PFSK-1 (cell line): Measurements from ENCODE around the gene RNF26.

Experiments
- FOXP2 ChIP-seq: optimal IDR thresholded peaks from 2 replicates; pipeline ENCODE3; 2011; ENCODE audit warnings: borderline replicate concordance, control low read depth, inconsistent platforms; ENCODE audit not compliant: insufficient read depth; ENCODE audit errors: extremely low read length, extremely low read depth
- POLR2AphosphoS5 ChIP-seq: IDR thresholded peaks from 2 replicates; pipeline ENCODE4 v1.6.1; 2012; ENCODE audit warnings: low read depth, mild to moderate bottlenecking, control low read depth, low read length, moderate library complexity
- REST ChIP-seq, 2 experiments: IDR thresholded peaks; 2 replicates each; pipeline versions ENCODE4 v1.6.1 to v1.8.0; 2011 to 2012; ENCODE audit warnings: low read depth in 2 of 2, low read length in 2 of 2, control low read depth in 1 of 2, inconsistent platforms in 1 of 2, mild to moderate bottlenecking in 1 of 2, moderate library complexity in 1 of 2; ENCODE audit not compliant: insufficient read depth in 1 of 2
- SIN3A ChIP-seq: IDR thresholded peaks from 2 replicates; pipeline ENCODE4 v1.6.1; 2012; ENCODE audit warnings: mild to moderate bottlenecking, low read length, moderate library complexity, borderline replicate concordance; ENCODE audit not compliant: insufficient read depth
- TAF1 ChIP-seq: IDR thresholded peaks from 2 replicates; pipeline ENCODE4 v1.6.1; 2012; ENCODE audit warnings: low read length, control low read depth, borderline replicate concordance; ENCODE audit not compliant: insufficient read depth

Gene RNF26

GRCh38 chr11:119300198-119300964 lies 33.9 kb upstream of the RNF26 start:
- TF ChIP-seq TAF1 (no peak), POLR2AphosphoS5 (no peak), SIN3A (no peak), FOXP2 (no peak), REST (IDR thresholded peaks at IDR 0.05; ENCODE audit: insufficient read depth in 1 of 2, low read depth in 2 of 2, low read length in 2 of 2) (no peak)

GRCh38 chr11:119303227-119303718 lies 31.1 kb upstream of the RNF26 start:
- TF ChIP-seq FOXP2 (no peak), POLR2AphosphoS5 (no peak), SIN3A (no peak), TAF1 (no peak), REST (IDR thresholded peaks at IDR 0.05; ENCODE audit: insufficient read depth in 1 of 2, low read depth in 2 of 2, low read length in 2 of 2) (no peak)

DNA sequence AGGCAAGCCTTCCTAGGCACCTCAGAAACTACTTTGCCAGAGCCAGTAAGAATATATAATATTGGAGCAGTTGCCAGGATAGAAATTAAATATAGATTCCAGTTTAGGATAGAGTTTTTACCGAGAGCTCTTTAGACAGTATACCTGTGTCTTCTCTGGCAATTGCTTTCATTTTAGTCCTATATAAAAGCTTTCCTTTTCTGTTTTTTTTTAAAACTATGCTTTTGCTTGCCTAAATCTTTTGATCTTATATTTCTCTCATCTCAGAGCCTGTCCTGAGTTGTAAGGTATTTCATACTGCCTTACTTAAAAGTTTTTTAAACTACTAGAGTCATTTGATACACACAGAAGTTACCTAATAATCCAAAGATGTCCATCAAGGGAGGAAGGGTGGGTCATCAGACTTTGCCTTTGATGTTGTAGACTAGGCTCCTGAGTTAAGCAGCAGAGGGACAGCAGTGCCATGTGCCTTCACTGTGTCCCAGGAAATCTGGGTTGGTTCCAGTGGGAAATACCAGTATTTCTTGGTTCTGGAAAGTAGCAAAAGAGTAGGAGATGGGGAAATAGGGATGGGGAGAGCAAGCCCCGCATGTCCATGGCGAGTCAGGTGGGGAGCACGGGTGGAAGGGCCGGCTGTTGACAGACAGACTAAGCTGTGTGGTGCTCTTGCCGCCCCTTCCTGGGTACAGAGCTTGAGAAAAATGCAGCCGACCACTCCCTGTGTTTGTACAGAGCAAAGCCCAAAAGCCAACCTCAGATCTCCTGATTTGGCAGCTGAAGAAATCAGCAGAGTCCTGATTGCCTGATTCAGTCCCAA lies 28.6 kb upstream of the RNF26 start:
- TF ChIP-seq REST (IDR thresholded peaks at IDR 0.05; ENCODE audit: insufficient read depth in 1 of 2, low read depth in 2 of 2, low read length in 2 of 2) (no peak), TAF1 (no peak), POLR2AphosphoS5 (no peak), FOXP2 (no peak), SIN3A (no peak)

DNA sequence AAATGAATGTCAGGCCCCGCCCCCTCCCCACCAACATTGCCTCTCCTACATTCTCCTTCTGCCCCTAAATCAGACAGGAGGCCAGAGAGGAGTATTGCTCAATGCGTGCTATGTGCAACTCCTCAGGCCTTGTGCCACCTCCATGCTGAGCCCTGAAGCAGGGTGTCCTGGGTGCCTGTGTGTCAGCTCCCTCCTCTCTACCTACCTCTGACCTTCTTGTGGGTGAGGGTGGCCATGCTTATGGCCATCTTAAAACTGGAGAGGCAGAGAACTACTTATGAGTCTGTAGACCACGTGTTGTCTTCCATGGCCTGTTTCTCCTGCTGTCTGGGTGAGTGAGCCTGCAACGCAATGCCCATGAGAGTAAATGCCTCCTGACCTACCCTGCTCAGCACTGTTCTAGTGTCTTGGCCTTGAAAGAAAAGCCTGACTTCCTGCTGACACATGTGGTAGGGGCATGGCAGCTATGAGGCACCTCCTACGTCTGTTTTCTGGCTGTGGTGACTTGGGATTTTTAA lies 27.9 kb upstream of the RNF26 start:
- no peak for TF ChIP-seq POLR2AphosphoS5
- no peak for TF ChIP-seq SIN3A
- TF ChIP-seq FOXP2, result no peak
- no peak for TF ChIP-seq REST (IDR thresholded peaks at IDR 0.05; ENCODE audit: insufficient read depth in 1 of 2, low read depth in 2 of 2, low read length in 2 of 2)
